GM20431 (cell line): ENCODE results near the gene SMAP1.
"Not testable (repeated sequence)": the region's sequence is repeated elsewhere in the genome, so short reads cannot be mapped to it uniquely, and the experiment has no call there.

Source experiments
- in situ Hi-C: fragments of 300-500 bp; cut with MseI, MboI; formaldehyde crosslinking; loops from one replicate; pipeline ENCODE4 v1.15.0; 2020; ENCODE audit warnings: low sequenced_read_pairs; ENCODE audit not compliant: unreplicated experiment

SMAP1 gene

DNA sequence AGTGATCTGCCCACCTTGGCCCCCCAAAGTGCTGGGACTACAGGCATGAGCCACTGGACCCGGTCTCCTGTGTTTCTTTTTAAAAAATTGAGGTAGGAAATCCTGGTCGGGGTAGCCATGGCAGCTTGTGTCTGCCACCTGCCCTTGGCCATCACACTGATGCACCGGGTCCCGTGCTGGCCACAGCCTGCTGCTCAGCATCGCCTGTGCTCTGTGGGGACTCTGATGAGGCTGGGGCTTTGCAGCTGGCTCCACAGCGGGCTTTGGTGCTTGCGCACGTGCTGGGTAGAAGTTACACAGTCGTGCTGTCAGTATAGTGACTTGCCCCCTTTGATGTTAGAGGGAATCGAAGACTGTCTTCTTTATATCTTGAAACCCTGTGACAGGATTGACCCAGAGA lies 66.7 kb downstream of the SMAP1 start:
- in situ Hi-C loops, result no loop called here

DNA sequence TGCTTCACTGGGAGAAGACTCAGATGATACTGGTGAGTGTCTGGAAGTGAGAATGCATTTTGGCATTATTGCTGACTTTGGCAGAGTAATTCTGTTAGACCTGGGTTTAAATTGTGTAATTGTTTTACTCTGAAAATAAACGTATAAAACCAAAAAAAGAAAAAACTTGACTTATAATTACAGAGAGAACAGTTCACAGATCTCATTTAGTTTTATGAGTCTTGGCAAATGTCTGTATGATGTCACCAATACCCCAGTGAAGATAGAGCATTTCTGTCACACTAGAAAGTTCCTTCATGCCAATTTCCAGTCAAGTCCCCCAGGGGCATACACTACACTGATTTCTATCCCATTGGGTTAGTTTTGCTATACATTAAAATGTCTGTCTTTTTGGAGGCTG lies 67.3 kb downstream of the SMAP1 start:
- in situ Hi-C loops, result no loop called here

DNA sequence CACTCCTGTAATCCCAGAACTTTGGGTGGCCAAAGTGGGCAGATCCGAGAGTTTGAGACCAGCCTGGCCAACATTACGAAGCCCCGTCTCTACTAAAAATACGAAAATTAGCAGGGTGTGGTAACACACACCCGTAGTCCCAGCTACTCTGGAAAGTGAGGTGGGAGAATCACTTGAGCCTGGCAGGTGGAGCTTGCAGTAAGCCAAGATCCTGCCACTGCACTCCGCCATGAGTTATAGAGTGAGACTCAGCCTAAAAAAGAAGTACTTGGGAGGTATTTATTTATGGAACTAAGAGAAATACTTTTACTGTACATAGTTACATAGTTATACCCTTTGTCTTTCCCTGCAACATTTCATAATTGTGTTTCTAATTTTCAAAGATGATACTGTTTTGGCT lies 67.8 kb downstream of the SMAP1 start:
- in situ Hi-C loops, result no loop called here

GRCh38 chr6:70738028-70738427 lies 70.3 kb downstream of the SMAP1 start:
- in situ Hi-C loops, result no loop called here

GRCh38 chr6:70739534-70739933 lies 71.9 kb downstream of the SMAP1 start:
- in situ Hi-C loops, result no loop called here

DNA sequence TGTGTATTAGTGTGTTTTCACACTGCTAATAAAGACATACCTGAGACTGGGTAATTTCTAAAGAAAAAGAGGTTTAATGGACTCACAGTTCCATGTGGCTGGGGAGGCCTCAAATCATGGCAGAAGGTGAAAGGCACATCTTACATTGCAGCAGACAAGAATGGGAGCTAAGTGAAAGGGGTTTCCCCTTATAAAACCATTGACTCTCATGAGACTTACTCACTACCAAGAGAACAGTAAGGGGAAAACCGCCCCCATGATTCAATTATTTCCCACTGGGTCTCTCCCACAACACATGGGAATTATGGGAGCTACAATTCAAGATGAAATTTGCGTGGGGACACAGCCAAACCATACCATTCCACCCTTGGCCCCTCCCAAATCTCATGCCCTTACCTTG lies 73.1 kb downstream of the SMAP1 start:
- in situ Hi-C loops, result not testable (repeated sequence)

DNA sequence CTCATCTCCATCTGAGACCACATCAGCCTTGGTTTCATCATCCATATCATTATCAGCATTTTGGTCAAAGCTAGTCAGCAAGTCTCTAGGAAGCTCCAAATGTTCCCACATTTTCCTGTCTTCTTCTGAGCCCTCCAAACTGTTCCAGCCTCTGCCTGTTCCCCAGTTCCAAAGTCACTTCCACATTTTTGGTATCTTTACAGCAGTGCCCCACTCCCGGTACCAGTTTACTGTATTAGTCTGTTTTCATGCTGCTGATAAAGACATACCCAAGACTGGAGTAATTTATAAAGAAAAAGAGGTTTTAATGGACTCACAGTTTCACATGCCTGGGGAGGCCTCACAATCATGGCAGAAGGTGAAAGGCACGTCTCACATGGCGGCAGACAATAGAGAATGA lies 74.8 kb downstream of the SMAP1 start:
- in situ Hi-C loops, result not testable (repeated sequence)

- in situ Hi-C loops, result no loop called here
These were observed 86.2 kb downstream of the SMAP1 start for GRCh38 chr6:70753870-70754380.

GRCh38 chr6:70758883-70759282 lies 91.2 kb downstream of the SMAP1 start:
- in situ Hi-C loops, result no loop called here

- in situ Hi-C loops, result no loop called here
These were observed 96.2 kb downstream of the SMAP1 start for GRCh38 chr6:70763754-70764510.

- in situ Hi-C loops, result no loop called here
These were observed 97.0 kb downstream of the SMAP1 start for GRCh38 chr6:70764706-70765105.

GRCh38 chr6:70771351-70771750 lies 103.7 kb downstream of the SMAP1 start:
- in situ Hi-C loops, result not testable (repeated sequence)

DNA sequence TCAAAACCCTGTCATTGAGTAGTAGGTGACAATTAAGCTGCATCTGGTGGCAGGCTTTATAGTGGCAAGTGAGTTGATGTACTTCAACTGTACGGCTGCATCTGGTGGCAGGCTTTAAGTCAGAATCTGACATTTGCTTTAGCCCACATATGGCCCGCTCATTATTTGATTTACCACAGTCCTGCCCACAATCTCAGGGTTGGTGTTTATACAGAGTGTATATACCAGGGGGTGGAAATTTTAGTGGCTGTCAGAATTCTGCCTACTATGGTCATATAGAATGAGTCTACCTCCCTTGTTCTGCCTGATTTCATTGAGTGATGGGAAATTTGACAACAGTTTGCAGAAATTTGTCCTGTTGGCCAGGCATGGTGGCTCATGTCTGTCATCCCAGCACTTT lies 112.3 kb downstream of the SMAP1 start:
- in situ Hi-C loops, result no loop called here

GRCh38 chr6:70790483-70791224 lies 123.0 kb downstream of the SMAP1 start:
- in situ Hi-C loops, result no loop called here

GRCh38 chr6:70797625-70798024 lies 129.9 kb downstream of the SMAP1 start:
- in situ Hi-C loops, result no loop called here

GRCh38 chr6:70806086-70806485 lies 138.4 kb downstream of the SMAP1 start:
- in situ Hi-C loops, result no loop called here

GRCh38 chr6:70811788-70812187 lies 144.1 kb downstream of the SMAP1 start:
- in situ Hi-C loops, result no loop called here

- in situ Hi-C loops, result no loop called here
These were observed 146.2 kb downstream of the SMAP1 start for GRCh38 chr6:70813885-70814284.

GRCh38 chr6:70819646-70820045 lies 152.0 kb downstream of the SMAP1 start:
- in situ Hi-C loops, result no loop called here

DNA sequence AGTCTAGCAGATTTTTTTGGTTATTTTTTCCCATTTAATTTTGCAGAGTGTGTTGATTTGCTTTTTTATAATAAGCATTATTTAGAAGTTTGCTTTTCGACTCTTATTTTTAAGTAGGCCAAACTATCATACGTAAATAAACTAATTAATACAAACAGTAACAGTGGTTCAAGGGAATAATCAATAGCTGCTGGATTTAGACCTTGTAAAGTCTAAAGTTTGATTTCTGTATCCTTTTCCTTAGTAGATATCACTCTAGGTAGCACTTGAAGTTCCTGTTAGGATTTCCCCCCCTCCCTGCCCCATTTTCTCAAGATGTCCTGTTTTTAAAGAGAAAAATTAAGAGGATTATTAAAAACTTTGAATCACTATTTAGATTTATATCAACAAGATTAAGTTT lies 153.1 kb downstream of the SMAP1 start:
- in situ Hi-C loops, result no loop called here

- in situ Hi-C loops, result no loop called here
These were observed 154.1 kb downstream of the SMAP1 start for GRCh38 chr6:70821751-70822150.
